Measurements from ENCODE around the gene TMEM130. TPM values are rescaled to one million over a fixed set of nuclear protein-coding genes. Genes with fewer than 3 reads are reported as not detected.

Gene TMEM130
- polyA plus RNA-seq, 1 of the 3 experiments (the other 2 are of a cell fraction) = 1.2 TPM

- no peaks in the 10 kb centered on the region for H3K9me3 ChIP-seq
- H2AFZ ChIP-seq (ENCODE audit: low read depth) = no peak overlapping the region
- H3K9ac ChIP-seq = no peak overlapping the region
- no peak for TF ChIP-seq MAX (IDR thresholded peaks at IDR 0.05; ENCODE audit: low read depth)
- no peak for TF ChIP-seq FOXM1 (IDR thresholded peaks at IDR 0.05; ENCODE audit: low read depth)
- no peak for TF ChIP-seq FOXJ3 (CRISPR knock-in tag; IDR thresholded peaks at IDR 0.05)
- no peak for TF ChIP-seq YY1 (IDR thresholded peaks at IDR 0.05; ENCODE audit: low read depth)
- no peak for TF ChIP-seq CTCF (IDR thresholded peaks at IDR 0.05)
- no peak for TF ChIP-seq NFIC (IDR thresholded peaks at IDR 0.05; ENCODE audit: borderline replicate concordance)
- no peak for TF ChIP-seq USF1 (IDR thresholded peaks at IDR 0.05; ENCODE audit: borderline replicate concordance, low read depth)
- no peak for TF ChIP-seq RAD21 (IDR thresholded peaks at IDR 0.05; ENCODE audit: low read length)
- TF ChIP-seq TCF12 (IDR thresholded peaks at IDR 0.05) = no peak
- TF ChIP-seq RXRA (IDR thresholded peaks at IDR 0.05; ENCODE audit: borderline replicate concordance, low read depth) = no peak
- no peak for TF ChIP-seq PBX3 (IDR thresholded peaks at IDR 0.05)
- no peak for TF ChIP-seq TEAD4 (IDR thresholded peaks at IDR 0.05; ENCODE audit: borderline replicate concordance, insufficient read depth)
- no peak for TF ChIP-seq TAF1 (IDR thresholded peaks at IDR 0.05; ENCODE audit: borderline replicate concordance, low read depth, low read length)
- no peak for TF ChIP-seq MXI1 (IDR thresholded peaks at IDR 0.05; ENCODE audit: low read depth, low read length)
- no peak for TF ChIP-seq USF2 (IDR thresholded peaks at IDR 0.05; ENCODE audit: borderline replicate concordance, low read depth, low read length)
- TF ChIP-seq REST (IDR thresholded peaks at IDR 0.05; ENCODE audit: low read depth, low read length) = no peak
- TF ChIP-seq ELF1 (IDR thresholded peaks at IDR 0.05) = no peak
- TF ChIP-seq EZH2phosphoT487 (IDR thresholded peaks at IDR 0.05; ENCODE audit: borderline replicate concordance, low read depth) = no peak
- no peak overlapping the region for H3K27ac ChIP-seq (ENCODE audit: low read depth in 2 of 2, low read length in 1 of 2)
- DNase-seq = no peak
- no peak overlapping the region for H3K4me2 ChIP-seq
- no peaks in the 10 kb centered on the region; a peak in 1 of 4 replicates for H3K4me1 ChIP-seq (ENCODE audit: control insufficient read depth in 1 of 2, insufficient read depth in 2 of 2, low read depth in 1 of 2, low read length in 1 of 2)
- H3K4me3 ChIP-seq (ENCODE audit: low read depth in 2 of 2, low read length in 1 of 2) = no peak overlapping the region
- POLR2A ChIA-PET = interaction anchor here (0.7 to 1.1 kb wide), 2 partner anchors 23 to 539 kb away, joined by 3 read pairs; no protein-coding TSS in a partner anchor
- H4K20me1 ChIP-seq (ENCODE audit: insufficient read depth) = no peaks in the 10 kb centered on the region
- WGBS (ENCODE audit: low lambda C conversion rate) = 70% methylated on average over 5 of the region's 5 CpGs
- no peaks in the 10 kb centered on the region for H3K79me2 ChIP-seq (ENCODE audit: insufficient read depth)
- H3K27me3 ChIP-seq (ENCODE audit: insufficient read depth) = peaks cover 8% of the 10 kb centered on the region
- CTCF ChIA-PET = interaction anchor here (0.8 to 19.4 kb wide), 17 partner anchors 11 to 669 kb away, joined by 3 to 673 read pairs (median 6); no protein-coding TSS in a partner anchor
- no peaks in the 10 kb centered on the region for H3K9me2 ChIP-seq
- H3F3A ChIP-seq (replicated peaks; ENCODE audit: insufficient read depth) = no peaks in the 10 kb centered on the region
- H3K36me3 ChIP-seq (replicated peaks in 1 of 2; ENCODE audit: control insufficient read depth in 1 of 2, insufficient read depth in 2 of 2, low read length in 1 of 2) = no peaks in the 10 kb centered on the region
These were observed 32.2 kb downstream of the TMEM130 start for GRCh38 chr7:98837630-98837972.

All from SK-N-SH (cell line).